Measurements from ENCODE around the gene ALAS1.

ALAS1 gene

DNA sequence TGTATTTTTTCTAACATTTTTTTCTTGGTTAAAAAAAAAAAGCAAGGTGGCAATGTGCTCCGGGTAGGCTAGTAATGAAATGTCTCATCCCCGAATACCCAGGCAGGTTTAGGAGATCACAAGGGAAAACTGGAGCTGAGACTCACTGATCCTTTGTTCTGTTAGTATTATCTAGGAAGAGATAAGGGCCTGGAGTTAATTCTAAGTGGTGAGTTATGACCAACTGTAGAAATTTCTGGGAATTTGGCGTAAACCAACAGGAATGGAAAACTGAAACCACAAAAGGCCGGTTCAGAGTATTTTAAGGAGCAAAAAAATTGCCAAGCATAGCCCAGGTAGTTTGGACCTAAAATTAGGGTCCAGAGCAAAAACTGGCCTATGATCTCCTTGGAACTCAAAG, 60.0 kb downstream of the ALAS1 start:
- DNase-seq, result no peak

DNA sequence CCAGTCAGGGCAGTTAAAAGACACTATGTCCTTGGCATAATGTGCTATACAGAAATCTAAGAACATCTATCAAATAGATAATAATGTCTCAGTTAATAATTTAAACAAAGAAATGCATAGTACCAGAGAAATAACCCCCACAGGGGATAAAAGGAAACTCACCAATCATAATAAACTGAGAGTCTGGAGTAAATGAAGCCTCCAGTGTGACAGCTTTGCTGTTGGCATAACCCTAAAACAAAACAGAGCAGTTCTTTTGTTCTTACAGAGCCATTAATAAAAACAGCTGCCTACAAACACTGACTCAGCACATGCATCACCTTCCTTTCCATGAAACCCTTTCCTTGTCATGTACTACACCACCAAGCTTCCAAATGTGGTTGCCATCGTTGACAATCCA, 61.1 kb downstream of the ALAS1 start:
- no peak for DNase-seq

DNA sequence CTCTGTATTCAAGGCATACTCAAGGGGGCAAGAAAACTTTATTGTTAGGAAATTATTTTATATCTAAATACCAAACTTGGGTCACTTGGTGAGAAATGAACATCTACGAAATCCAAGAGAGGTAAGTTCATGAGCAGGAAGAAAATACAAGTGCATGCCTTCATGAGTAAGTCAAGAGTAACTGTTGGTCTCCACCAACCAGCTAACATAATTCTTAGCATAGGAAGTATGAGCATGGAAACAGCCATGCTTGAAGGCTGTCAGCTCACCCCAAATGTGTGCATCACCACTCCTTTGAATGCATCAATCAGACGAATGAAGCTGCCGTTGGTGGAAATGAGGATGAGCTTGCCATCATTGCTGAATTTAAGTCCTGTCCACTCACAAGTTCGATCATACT, 61.5 kb downstream of the ALAS1 start:
- no peak for DNase-seq

DNA sequence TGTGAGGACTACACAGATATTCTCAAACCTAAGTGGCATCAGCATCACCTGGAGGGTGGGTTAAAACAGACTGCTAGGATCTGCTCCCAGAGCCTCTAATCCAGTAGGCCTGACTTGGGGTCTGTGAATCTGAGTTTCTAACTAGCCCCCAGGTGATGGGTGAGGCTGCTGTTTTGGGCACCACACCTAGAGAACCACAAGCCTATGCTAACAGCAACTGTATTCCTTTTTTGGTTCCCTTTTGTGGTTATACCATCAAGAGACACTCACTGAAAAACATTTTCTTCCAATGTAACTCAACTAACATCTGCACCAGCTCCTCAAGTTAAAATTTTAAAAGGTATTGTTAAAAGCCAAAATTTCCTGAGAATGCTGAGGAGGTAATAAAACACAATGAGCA, 64.5 kb downstream of the ALAS1 start:
- no peak for DNase-seq
